Sciatic nerve (tissue), 2 donors: Measurements from ENCODE around the gene NEK8. TPM values are rescaled to one million over a fixed set of nuclear protein-coding genes. Genes with fewer than 3 reads are reported as not detected.
"Not testable (repeated sequence)": the region's sequence is repeated elsewhere in the genome, so short reads cannot be mapped to it uniquely, and the experiment has no call there.

Experiments
- ATAC-seq: fragments of 200-7000 bp; cut with Tn5 transposase; one replicate; pipeline ENCODE4 v1.9.1; 2020; ENCODE audit warnings: mild to moderate bottlenecking, moderate library complexity
- DNase-seq: peaks from one replicate; pipeline ENCODE4 v3.0.0-alpha.2; 2020; ENCODE audit warnings: low spot score
- intact Hi-C: fragments of 100-400 bp; cut with DNase I; formaldehyde crosslinking; loops from one replicate; pipeline ENCODE4 v1.14.2; 2022
- total RNA-seq: library from RNA; stranded (reverse); fragmentation: NEBNext Ultra II Directional; extraction: Animal tissue kit (Norgen Biotek cat#: 25700); gene quantifications from one replicate; pipeline ENCODE4 v1.2.1, GENCODE V29; 2021
- donor health status: DM: no; HTN: no; CAD: no.
- donor health status: DM: no; HTN: no; CAD: no.

Gene NEK8
- total RNA-seq, 1 donor from 2014 or later: 3.4 TPM

GRCh38 chr17:28751600-28752366 lies 23.2 kb downstream of the NEK8 start:
- intact Hi-C loops: no loop called here
- ATAC-seq: no peak
- DNase-seq: no peak

- peak; percentile 39 for DNase-seq
- intact Hi-C loops: no loop called here
Measured at GRCh38 chr17:28755486-28755885, 26.9 kb downstream of the NEK8 start.

GRCh38 chr17:28756049-28756804 lies 27.6 kb downstream of the NEK8 start:
- intact Hi-C loops: no loop called here
- DNase-seq: peak; percentile 34
- no peak for ATAC-seq

More at GRCh38 chr17:28755486-28755885, 26.9 kb downstream of the NEK8 start:
- ATAC-seq: no peak

GRCh38 chr17:28758411-28759121 lies 30.0 kb downstream of the NEK8 start:
- peak; percentile 12 for ATAC-seq
- intact Hi-C loops: no loop called here

GRCh38 chr17:28759256-28759865 lies 30.8 kb downstream of the NEK8 start:
- peak; percentile 23 for ATAC-seq
- DNase-seq: no peak
- intact Hi-C loops: no loop called here

More at GRCh38 chr17:28758411-28759121, 30.0 kb downstream of the NEK8 start:
- no peak for DNase-seq

GRCh38 chr17:28760601-28761562 lies 32.3 kb downstream of the NEK8 start:
- DNase-seq (peak; percentile 69), ATAC-seq (peak; percentile 40)
- intact Hi-C loops: loop anchor here (5.0 kb wide), 1 partner anchor 146 kb away; no protein-coding TSS in a partner anchor

GRCh38 chr17:28763137-28763799 lies 34.7 kb downstream of the NEK8 start:
- no peak for DNase-seq
- intact Hi-C loops: loop anchor here (5.0 kb wide), 1 partner anchor 144 kb away; no protein-coding TSS in a partner anchor
- peak; percentile 25 for ATAC-seq

GRCh38 chr17:28763804-28764266 lies 35.2 kb downstream of the NEK8 start:
- ATAC-seq (peak; percentile 62), DNase-seq (peak; percentile 88)
- intact Hi-C loops: loop anchor here (5.0 kb wide), 1 partner anchor 143 kb away; no protein-coding TSS in a partner anchor

GRCh38 chr17:28765038-28765437 lies 36.5 kb downstream of the NEK8 start:
- DNase-seq (no peak), ATAC-seq (no peak)
- intact Hi-C loops: no loop called here

- ATAC-seq (no peak), DNase-seq (no peak)
- intact Hi-C loops: no loop called here
Measured at GRCh38 chr17:28773736-28774135, 45.1 kb downstream of the NEK8 start.

GRCh38 chr17:28774206-28774605 lies 45.6 kb downstream of the NEK8 start:
- no peak for DNase-seq
- intact Hi-C loops: no loop called here

GRCh38 chr17:28777178-28777577 lies 48.6 kb downstream of the NEK8 start:
- DNase-seq: no peak
- intact Hi-C loops: no loop called here
- ATAC-seq: no peak

More at GRCh38 chr17:28774206-28774605, 45.6 kb downstream of the NEK8 start:
- no peak for ATAC-seq

- ATAC-seq, intact Hi-C loops, DNase-seq: not testable (repeated sequence)
Measured at GRCh38 chr17:28779601-28780000, 51.0 kb downstream of the NEK8 start.

- intact Hi-C loops: no loop called here
- ATAC-seq: no peak
Measured at GRCh38 chr17:28783161-28783560, 54.6 kb downstream of the NEK8 start.

GRCh38 chr17:28788100-28788499 lies 59.5 kb downstream of the NEK8 start:
- no peak for ATAC-seq
- DNase-seq: no peak
- intact Hi-C loops: no loop called here

More at GRCh38 chr17:28783161-28783560, 54.6 kb downstream of the NEK8 start:
- no peak for DNase-seq
